ENCODE measurements around the gene GNG2. TPM values are rescaled to one million over a fixed set of nuclear protein-coding genes. Genes with fewer than 3 reads are reported as not detected.
"Not testable (repeated sequence)": the region's sequence is repeated elsewhere in the genome, so short reads cannot be mapped to it uniquely, and the experiment has no call there.

The GNG2 gene
- total and polyA plus RNA-seq, 4 donors, result 102 to 347 (median 229) TPM

- Histone ChIP-seq H3K4me3 (ENCODE audit: low read depth, low read length) (no peak overlapping the region), H3K9me3 (ENCODE audit: control insufficient read depth, insufficient read depth, low read length) (no peaks in the 10 kb centered on the region), H3K36me3 (ENCODE audit: control insufficient read depth, insufficient read depth, low read length) (no peaks in the 10 kb centered on the region), H3K27ac (ENCODE audit: low read depth, low read length) (no peak overlapping the region), H3K27me3 (ENCODE audit: control insufficient read depth, insufficient read depth, low read length) (no peaks in the 10 kb centered on the region), H3K4me1 (ENCODE audit: control insufficient read depth, insufficient read depth, low read length) (no peaks in the 10 kb centered on the region)
- no peak for DNase-seq (ENCODE audit: low read depth in 4 of 6, low spot score in 6 of 6)
- WGBS (ENCODE audit: insufficient coverage), result 100% methylated on average over 1 of the region's 5 CpGs
Observed at GRCh38 chr14:51901475-51902024, 41.1 kb downstream of the GNG2 start.

- H3K4me3 ChIP-seq (ENCODE audit: low read depth, low read length); H3K4me1 ChIP-seq (ENCODE audit: control insufficient read depth, insufficient read depth, low read length); H3K27ac ChIP-seq (ENCODE audit: low read depth, low read length); H3K36me3 ChIP-seq (ENCODE audit: control insufficient read depth, insufficient read depth, low read length); H3K9me3 ChIP-seq (ENCODE audit: control insufficient read depth, insufficient read depth, low read length); H3K27me3 ChIP-seq (ENCODE audit: control insufficient read depth, insufficient read depth, low read length); DNase-seq (ENCODE audit: low read depth in 4 of 6, low spot score in 6 of 6): not testable (repeated sequence)
- 44% methylated on average over 1 of the region's 6 CpGs for WGBS (ENCODE audit: insufficient coverage)
Observed at GRCh38 chr14:51905656-51906121, 45.3 kb downstream of the GNG2 start.

GRCh38 chr14:51908086-51908485 is 47.7 kb downstream of the GNG2 start:
- H3K4me3 ChIP-seq (ENCODE audit: low read depth, low read length), result no peak overlapping the region
- H3K27ac ChIP-seq (ENCODE audit: low read depth, low read length), result no peak overlapping the region
- WGBS (ENCODE audit: insufficient coverage), result 100% methylated on average over 1 of the region's 3 CpGs
- no peaks in the 10 kb centered on the region for H3K27me3 ChIP-seq (ENCODE audit: control insufficient read depth, insufficient read depth, low read length)
- no peaks in the 10 kb centered on the region for H3K9me3 ChIP-seq (ENCODE audit: control insufficient read depth, insufficient read depth, low read length)
- no peak for DNase-seq (ENCODE audit: low read depth in 4 of 6, low spot score in 6 of 6)
- H3K4me1 ChIP-seq (ENCODE audit: control insufficient read depth, insufficient read depth, low read length), result peaks cover 3% of the 10 kb centered on the region
- no peaks in the 10 kb centered on the region for H3K36me3 ChIP-seq (ENCODE audit: control insufficient read depth, insufficient read depth, low read length)

GRCh38 chr14:51912112-51912786 is 51.8 kb downstream of the GNG2 start:
- Histone ChIP-seq H3K9me3 (ENCODE audit: control insufficient read depth, insufficient read depth, low read length) (no peaks in the 10 kb centered on the region), H3K4me3 (ENCODE audit: low read depth, low read length) (no peak overlapping the region), H3K27me3 (ENCODE audit: control insufficient read depth, insufficient read depth, low read length) (no peaks in the 10 kb centered on the region), H3K27ac (ENCODE audit: low read depth, low read length) (no peak overlapping the region), H3K4me1 (ENCODE audit: control insufficient read depth, insufficient read depth, low read length) (no peaks in the 10 kb centered on the region), H3K36me3 (ENCODE audit: control insufficient read depth, insufficient read depth, low read length) (no peaks in the 10 kb centered on the region)
- DNase-seq (ENCODE audit: low read depth in 4 of 6, low spot score in 6 of 6), result no peak
- WGBS (ENCODE audit: insufficient coverage), result no CpG with 5 or more reads among the region's 2 CpGs

- no peak for DNase-seq (ENCODE audit: low read depth in 4 of 6, low spot score in 6 of 6)
- WGBS (ENCODE audit: insufficient coverage), result no CpG with 5 or more reads among the region's 6 CpGs
- Histone ChIP-seq H3K4me1 (ENCODE audit: control insufficient read depth, insufficient read depth, low read length) (no peaks in the 10 kb centered on the region), H3K27ac (ENCODE audit: low read depth, low read length) (no peak overlapping the region), H3K4me3 (ENCODE audit: low read depth, low read length) (no peak overlapping the region), H3K27me3 (ENCODE audit: control insufficient read depth, insufficient read depth, low read length) (no peaks in the 10 kb centered on the region), H3K36me3 (ENCODE audit: control insufficient read depth, insufficient read depth, low read length) (no peaks in the 10 kb centered on the region), H3K9me3 (ENCODE audit: control insufficient read depth, insufficient read depth, low read length) (no peaks in the 10 kb centered on the region)
Observed at GRCh38 chr14:51914310-51914709, 53.9 kb downstream of the GNG2 start.

- 87% methylated on average over 3 of the region's 6 CpGs for WGBS (ENCODE audit: insufficient coverage)
- Histone ChIP-seq H3K4me1 (ENCODE audit: control insufficient read depth, insufficient read depth, low read length) (no peaks in the 10 kb centered on the region), H3K36me3 (ENCODE audit: control insufficient read depth, insufficient read depth, low read length) (no peaks in the 10 kb centered on the region), H3K9me3 (ENCODE audit: control insufficient read depth, insufficient read depth, low read length) (no peaks in the 10 kb centered on the region), H3K27ac (ENCODE audit: low read depth, low read length) (no peak overlapping the region), H3K27me3 (ENCODE audit: control insufficient read depth, insufficient read depth, low read length) (no peaks in the 10 kb centered on the region), H3K4me3 (ENCODE audit: low read depth, low read length) (no peak overlapping the region)
- DNase-seq (ENCODE audit: low read depth in 4 of 6, low spot score in 6 of 6), result peak in 1 of 6 donors; percentile 65
Observed at GRCh38 chr14:51917193-51917592, 56.8 kb downstream of the GNG2 start.

GRCh38 chr14:51921026-51921425 is 60.6 kb downstream of the GNG2 start:
- Histone ChIP-seq H3K9me3 (ENCODE audit: control insufficient read depth, insufficient read depth, low read length) (no peaks in the 10 kb centered on the region), H3K36me3 (ENCODE audit: control insufficient read depth, insufficient read depth, low read length) (no peaks in the 10 kb centered on the region), H3K4me3 (ENCODE audit: low read depth, low read length) (no peak overlapping the region), H3K27me3 (ENCODE audit: control insufficient read depth, insufficient read depth, low read length) (no peaks in the 10 kb centered on the region), H3K4me1 (ENCODE audit: control insufficient read depth, insufficient read depth, low read length) (no peaks in the 10 kb centered on the region), H3K27ac (ENCODE audit: low read depth, low read length) (peak overlapping the region; percentile 96)
- no CpG with 5 or more reads among the region's 3 CpGs for WGBS (ENCODE audit: insufficient coverage)
- no peak for DNase-seq (ENCODE audit: low read depth in 4 of 6, low spot score in 6 of 6)

GRCh38 chr14:51922624-51923023 is 62.2 kb downstream of the GNG2 start:
- H3K36me3 ChIP-seq (ENCODE audit: control insufficient read depth, insufficient read depth, low read length), result peaks cover 2% of the 10 kb centered on the region
- no peaks in the 10 kb centered on the region for H3K9me3 ChIP-seq (ENCODE audit: control insufficient read depth, insufficient read depth, low read length)
- peaks cover 4% of the 10 kb centered on the region for H3K4me1 ChIP-seq (ENCODE audit: control insufficient read depth, insufficient read depth, low read length)
- H3K27ac ChIP-seq (ENCODE audit: low read depth, low read length), result peak overlapping the region; percentile 96
- 16% methylated on average over 3 of the region's 6 CpGs for WGBS (ENCODE audit: insufficient coverage)
- H3K4me3 ChIP-seq (ENCODE audit: low read depth, low read length), result no peak overlapping the region
- no peaks in the 10 kb centered on the region for H3K27me3 ChIP-seq (ENCODE audit: control insufficient read depth, insufficient read depth, low read length)
- DNase-seq (ENCODE audit: low read depth in 4 of 6, low spot score in 6 of 6), result peak; percentile 49 to 89 (median 61)

- Histone ChIP-seq H3K4me1 (ENCODE audit: control insufficient read depth, insufficient read depth, low read length) (peaks cover 19% of the 10 kb centered on the region), H3K27me3 (ENCODE audit: control insufficient read depth, insufficient read depth, low read length) (no peaks in the 10 kb centered on the region), H3K36me3 (ENCODE audit: control insufficient read depth, insufficient read depth, low read length) (peaks cover 2% of the 10 kb centered on the region), H3K4me3 (ENCODE audit: low read depth, low read length) (no peak overlapping the region), H3K9me3 (ENCODE audit: control insufficient read depth, insufficient read depth, low read length) (no peaks in the 10 kb centered on the region), H3K27ac (ENCODE audit: low read depth, low read length) (peak overlapping the region; percentile 64)
- WGBS (ENCODE audit: insufficient coverage), result 68% methylated on average over 2 of the region's 4 CpGs
- no peak for DNase-seq (ENCODE audit: low read depth in 4 of 6, low spot score in 6 of 6)
Observed at GRCh38 chr14:51924600-51924999, 64.2 kb downstream of the GNG2 start.

GRCh38 chr14:51925980-51926379 is 65.6 kb downstream of the GNG2 start:
- no peak for DNase-seq (ENCODE audit: low read depth in 4 of 6, low spot score in 6 of 6)
- H3K9me3 ChIP-seq (ENCODE audit: control insufficient read depth, insufficient read depth, low read length), result no peaks in the 10 kb centered on the region
- H3K36me3 ChIP-seq (ENCODE audit: control insufficient read depth, insufficient read depth, low read length), result peaks cover 2% of the 10 kb centered on the region
- no CpG with 5 or more reads among the region's 2 CpGs for WGBS (ENCODE audit: insufficient coverage)
- no peaks in the 10 kb centered on the region for H3K27me3 ChIP-seq (ENCODE audit: control insufficient read depth, insufficient read depth, low read length)
- H3K27ac ChIP-seq (ENCODE audit: low read depth, low read length), result no peak overlapping the region
- H3K4me1 ChIP-seq (ENCODE audit: control insufficient read depth, insufficient read depth, low read length), result peaks cover 23% of the 10 kb centered on the region
- H3K4me3 ChIP-seq (ENCODE audit: low read depth, low read length), result no peak overlapping the region

All from spinal cord (tissue), 10 donors.